OCI-LY3 (cell line): Measurements from ENCODE around the gene PYGM.

Experiments
- H2AFZ ChIP-seq: fragments of 200-600, 300-600 bp; shearing (Covaris generic); 2 replicates; pipeline ENCODE4 v1.6.0; 2014; ENCODE audit warnings: antibody characterized with exemption, low read depth, low read length
- H3K27ac ChIP-seq: fragments of 200-600, 300-600 bp; sonication (generic); 2 replicates; pipeline ENCODE4 v1.5.1; 2014; ENCODE audit warnings: mild to moderate bottlenecking, low read length, moderate library complexity, mixed read lengths
- H3K27me3 ChIP-seq: fragments of 200-600, 300-600 bp; sonication (generic); 2 replicates; pipeline ENCODE4 v1.6.1; 2014; ENCODE audit warnings: low read depth, low read length, mixed read lengths
- H3K36me3 ChIP-seq: fragments of 200-600, 300-600 bp; sonication (generic); replicated peaks from 2 replicates; pipeline ENCODE3; 2014; ENCODE audit warnings: low read depth, low read length, mixed read lengths
- H3K4me1 ChIP-seq: fragments of 300-600, 200-600 bp; sonication (generic); 2 replicates; pipeline ENCODE4 v1.6.1; 2014; ENCODE audit warnings: low read length, mixed read lengths
- H3K4me2 ChIP-seq: fragments of 200-600, 300-600 bp; sonication (generic); 2 replicates; pipeline ENCODE4 v1.6.1; 2014; ENCODE audit warnings: low read length, mixed read lengths
- H3K4me3 ChIP-seq: fragments of 300-600, 200-600 bp; sonication (generic); 2 replicates; pipeline ENCODE4 v1.5.1; 2014; ENCODE audit warnings: antibody characterized with exemption, mild to moderate bottlenecking, low read length, moderate library complexity
- H3K79me2 ChIP-seq: fragments of 300-600, 200-600 bp; shearing (Covaris generic); 2 replicates; pipeline ENCODE4 v1.6.1; 2014; ENCODE audit warnings: mild to moderate bottlenecking, low read length, mixed read lengths
- H3K9ac ChIP-seq: fragments of 300-600, 200-600 bp; shearing (Covaris generic); 2 replicates; pipeline ENCODE4 v1.6.0; 2014; ENCODE audit warnings: mild to moderate bottlenecking, low read length, moderate library complexity
- H3K9me3 ChIP-seq: fragments of 200-600, 300-600 bp; shearing (Covaris generic); 2 replicates; pipeline ENCODE4 v1.6.1; 2014; ENCODE audit warnings: low read length, mixed read lengths; ENCODE audit not compliant: insufficient read depth
- H4K20me1 ChIP-seq: fragments of 200-600, 300-600 bp; sonication (generic); 2 replicates; pipeline ENCODE4 v1.6.1; 2016; ENCODE audit warnings: low read length, mixed read lengths; ENCODE audit not compliant: insufficient read depth
- CTCF ChIP-seq: fragments of 200-600, 300-600 bp; sonication (generic); IDR thresholded peaks from 2 replicates; pipeline ENCODE4 v1.5.1; 2014; ENCODE audit warnings: antibody characterized with exemption, low read length, low read depth
- EZH2phosphoT487 ChIP-seq: fragments of 200-600 bp; shearing (Covaris generic); IDR thresholded peaks from 2 replicates; pipeline ENCODE4 v1.6.1; 2018; ENCODE audit warnings: antibody characterized with exemption, mixed run types, low read depth

PYGM gene

GRCh38 chr11:64720640-64721358, 39.0 kb downstream of the PYGM start:
- Histone ChIP-seq H3K9ac (no peak overlapping the region), H3K79me2 (no peaks in the 10 kb centered on the region), H4K20me1 (no peaks in the 10 kb centered on the region), H3K27ac (no peak overlapping the region), H2AFZ (no peak overlapping the region), H3K4me2 (no peak overlapping the region), H3K36me3 (no peaks in the 10 kb centered on the region), H3K4me3 (no peak overlapping the region), H3K4me1 (peaks cover 53% of the 10 kb centered on the region), H3K9me3 (no peaks in the 10 kb centered on the region), H3K27me3 (peaks cover 4% of the 10 kb centered on the region; the same call in 1 of the 2 replicates)
- TF ChIP-seq CTCF: no peak
- TF ChIP-seq EZH2phosphoT487: no peak

- Histone ChIP-seq H3K27me3 (peaks cover 4% of the 10 kb centered on the region; the same call in 1 of the 2 replicates), H3K4me1 (peaks cover 53% of the 10 kb centered on the region), H3K4me2 (no peak overlapping the region), H3K9me3 (no peaks in the 10 kb centered on the region), H3K9ac (no peak overlapping the region), H3K79me2 (no peaks in the 10 kb centered on the region), H2AFZ (no peak overlapping the region), H4K20me1 (no peaks in the 10 kb centered on the region), H3K4me3 (no peak overlapping the region), H3K36me3 (no peaks in the 10 kb centered on the region), H3K27ac (no peak overlapping the region)
- TF ChIP-seq EZH2phosphoT487 (no peak), CTCF (no peak)
Measured at GRCh38 chr11:64720167-64720566, 39.6 kb downstream of the PYGM start.

- no peak overlapping the region for H3K4me2 ChIP-seq
- H3K36me3 ChIP-seq: no peaks in the 10 kb centered on the region
- H3K27me3 ChIP-seq: peaks cover 4% of the 10 kb centered on the region; the same call in 1 of the 2 replicates
- no peak overlapping the region for H3K4me3 ChIP-seq
- TF ChIP-seq EZH2phosphoT487 (no peak), CTCF (no peak)
- no peaks in the 10 kb centered on the region for H3K79me2 ChIP-seq
- H3K27ac ChIP-seq: no peak overlapping the region
- no peaks in the 10 kb centered on the region for H3K9me3 ChIP-seq
- H4K20me1 ChIP-seq: no peaks in the 10 kb centered on the region
- peaks cover 53% of the 10 kb centered on the region for H3K4me1 ChIP-seq
- H3K9ac ChIP-seq: no peak overlapping the region
- H2AFZ ChIP-seq: no peak overlapping the region
Measured at GRCh38 chr11:64719406-64719805, 40.4 kb downstream of the PYGM start.

GRCh38 chr11:64718780-64719124, 41.0 kb downstream of the PYGM start:
- peaks cover 53% of the 10 kb centered on the region for H3K4me1 ChIP-seq
- H3K27ac ChIP-seq: no peak overlapping the region
- H3K36me3 ChIP-seq: no peaks in the 10 kb centered on the region
- H3K9ac ChIP-seq: no peak overlapping the region
- no peaks in the 10 kb centered on the region for H3K9me3 ChIP-seq
- no peak overlapping the region for H3K4me3 ChIP-seq
- peaks cover 4% of the 10 kb centered on the region; the same call in 1 of the 2 replicates for H3K27me3 ChIP-seq
- TF ChIP-seq EZH2phosphoT487 (no peak), CTCF (no peak)
- H3K4me2 ChIP-seq: no peak overlapping the region
- no peaks in the 10 kb centered on the region for H3K79me2 ChIP-seq
- no peak overlapping the region for H2AFZ ChIP-seq
- H4K20me1 ChIP-seq: no peaks in the 10 kb centered on the region
